Left lobe of liver (tissue), 2 donors: Measurements from ENCODE around the gene SUFU. TPM values are rescaled to one million over a fixed set of nuclear protein-coding genes. Genes with fewer than 3 reads are reported as not detected.

ENCODE experiments used
- ATAC-seq: fragments of 200-7000 bp; cut with Tn5 transposase; one replicate; pipeline ENCODE4 v1.9.1; 2020; ENCODE audit warnings: mild to moderate bottlenecking, moderate library complexity
- DNase-seq: peaks from one replicate; pipeline ENCODE4 v3.0.0-alpha.2; 2020; ENCODE audit warnings: low spot score
- total RNA-seq: library from RNA; stranded (reverse); gene quantifications from one replicate; pipeline ENCODE4 v1.2.1, GENCODE V29; 2021
- donor health status: DM: no; HTN: no; CAD: no; lungs with moderate emphysema.
- donor health status: DM: no; HTN: yes; CAD: no.

SUFU gene
- total RNA-seq, 1 donor from 2014 or later: 6.8 TPM

DNA sequence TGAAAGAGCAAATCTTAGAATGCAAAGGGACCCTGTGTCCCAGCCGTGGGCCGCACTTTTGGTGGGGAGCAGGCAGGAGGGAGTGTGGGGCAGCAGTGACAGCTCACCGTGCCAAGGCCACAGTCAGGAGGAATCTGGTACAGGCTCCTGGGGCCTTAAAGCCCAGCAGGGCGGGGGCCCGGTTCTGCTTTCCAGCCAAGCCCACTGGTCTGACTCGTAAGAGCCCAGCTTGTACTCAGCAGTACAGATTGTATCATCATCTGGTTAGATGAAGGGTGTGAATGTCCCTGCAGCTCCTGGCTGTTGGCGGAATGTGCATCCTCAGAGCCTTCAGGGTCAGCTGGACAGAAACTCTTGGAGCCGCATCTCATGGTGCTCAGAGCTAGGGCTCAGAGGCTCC is 110.0 kb downstream of the SUFU start:
- no peak for ATAC-seq
- no peak for DNase-seq

DNA sequence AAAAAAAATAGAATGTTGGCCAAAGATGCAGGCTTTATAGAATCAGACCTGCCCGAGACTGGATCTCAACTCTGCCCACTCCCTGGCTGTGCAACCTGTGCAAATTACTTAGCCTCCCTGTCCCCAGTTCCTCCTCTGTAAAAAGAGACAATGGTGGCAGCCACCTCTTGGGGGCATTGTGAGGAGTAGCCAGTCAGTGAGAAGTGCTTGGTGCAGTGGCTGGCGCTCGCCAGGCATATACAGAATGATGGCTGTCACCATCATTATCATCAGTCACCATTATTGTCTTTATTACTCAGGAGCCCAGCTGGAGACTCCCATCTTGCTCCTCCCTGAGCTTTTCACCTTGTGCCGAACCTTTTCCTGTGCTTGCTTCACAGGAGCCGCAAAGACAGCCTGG is 111.1 kb downstream of the SUFU start:
- ATAC-seq: no peak
- DNase-seq: no peak

GRCh38 chr10:102615361-102615760 is 111.6 kb downstream of the SUFU start:
- DNase-seq: no peak
- ATAC-seq: no peak

- ATAC-seq (no peak), DNase-seq (no peak)
Measured at GRCh38 chr10:102616066-102616770, 112.4 kb downstream of the SUFU start.

DNA sequence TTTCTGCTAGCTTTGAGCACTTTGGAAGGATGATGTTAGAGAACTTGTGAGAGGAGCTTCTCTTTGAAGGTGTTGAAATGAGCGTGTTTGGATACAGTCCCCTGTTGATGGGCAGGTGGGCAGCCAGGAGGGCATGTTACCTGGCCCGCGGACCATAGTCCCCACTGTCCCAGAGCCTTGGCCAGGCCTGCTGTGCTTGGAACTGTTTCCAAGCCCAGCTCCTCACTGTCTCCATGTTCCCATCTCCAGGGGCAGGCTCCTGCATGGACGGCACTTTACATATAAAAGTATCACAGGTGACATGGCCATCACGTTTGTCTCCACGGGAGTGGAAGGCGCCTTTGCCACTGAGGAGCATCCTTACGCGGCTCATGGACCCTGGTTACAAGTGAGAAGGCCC is 113.3 kb downstream of the SUFU start:
- DNase-seq (no peak), ATAC-seq (no peak)

DNA sequence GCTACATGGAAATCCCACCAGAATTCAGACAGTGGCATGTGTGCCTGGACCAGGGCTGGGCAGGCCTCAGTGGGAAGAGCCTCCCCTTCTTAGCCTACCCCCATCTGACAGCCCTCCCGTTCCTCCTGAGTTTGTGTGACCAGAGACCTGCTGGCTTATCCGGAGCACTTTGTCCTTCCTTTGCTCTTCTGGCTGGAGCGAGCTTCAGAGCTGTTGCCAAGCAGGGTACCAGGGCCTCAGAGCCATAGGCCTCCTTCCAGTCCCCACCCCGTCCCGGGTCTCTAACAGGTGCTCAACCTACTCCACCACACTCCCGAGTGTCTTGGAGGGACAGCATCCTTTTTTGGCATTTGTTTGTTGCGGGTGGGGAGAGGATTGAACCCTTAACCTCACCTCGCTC is 114.0 kb downstream of the SUFU start:
- ATAC-seq: no peak
- no peak for DNase-seq

DNA sequence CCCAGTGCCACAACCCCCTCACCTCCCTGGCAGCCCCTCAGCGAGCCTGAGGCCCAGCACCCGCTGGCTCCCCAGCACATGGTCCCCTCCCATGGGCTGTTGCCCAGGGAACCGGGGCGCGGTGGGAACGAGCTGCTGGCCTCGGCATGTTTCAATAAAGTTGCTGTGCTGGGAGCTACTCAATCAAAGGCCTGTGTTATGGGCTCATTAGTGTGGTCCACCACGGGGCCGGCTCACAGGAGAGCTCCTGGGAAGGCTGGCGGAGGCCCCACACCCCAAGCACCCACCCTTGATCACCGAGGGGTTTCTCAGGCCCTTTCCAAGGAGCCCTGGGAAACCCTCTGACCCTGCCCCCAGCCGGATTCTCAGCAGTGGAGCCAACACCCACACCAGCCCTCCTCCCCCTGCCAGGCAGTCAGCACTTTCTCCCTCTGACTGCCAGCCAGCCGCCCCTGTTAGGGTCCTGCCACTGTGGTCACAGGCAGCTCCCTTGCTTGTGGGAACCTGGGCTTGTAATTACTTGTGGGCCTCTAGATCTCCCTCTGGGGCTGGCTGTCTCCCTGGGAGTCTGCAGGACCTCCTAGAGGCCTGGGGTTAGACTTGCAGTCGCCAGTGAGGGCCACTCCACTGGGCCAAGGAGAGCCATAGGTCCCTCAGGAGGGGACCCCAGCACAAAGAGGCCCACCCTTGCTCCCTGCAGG is 115.7 kb downstream of the SUFU start:
- ATAC-seq: no peak
- no peak for DNase-seq

DNA sequence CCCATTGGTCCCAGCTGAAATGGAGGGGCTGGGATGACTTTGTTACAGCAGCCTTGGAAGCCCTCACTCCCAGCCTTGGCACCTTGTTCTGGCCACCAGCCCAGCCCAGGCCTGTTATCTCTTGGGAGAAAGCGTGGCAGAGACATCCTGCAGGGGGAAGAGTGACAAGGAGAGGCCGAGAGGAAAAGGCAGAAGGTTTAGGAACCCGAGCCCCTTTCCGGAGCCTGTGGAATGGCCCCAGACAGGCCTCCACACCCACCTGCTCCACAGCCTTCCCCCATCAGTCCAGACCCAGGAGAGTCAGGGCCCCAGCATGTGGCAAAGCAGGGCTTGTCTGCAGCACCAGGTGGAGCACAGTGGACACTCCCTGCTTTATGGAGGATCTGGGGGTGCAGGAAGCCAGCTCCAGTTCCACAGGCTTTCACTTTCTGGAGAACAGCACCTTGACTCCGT is 116.4 kb downstream of the SUFU start:
- no peak for DNase-seq
- ATAC-seq: peak; percentile 62

DNA sequence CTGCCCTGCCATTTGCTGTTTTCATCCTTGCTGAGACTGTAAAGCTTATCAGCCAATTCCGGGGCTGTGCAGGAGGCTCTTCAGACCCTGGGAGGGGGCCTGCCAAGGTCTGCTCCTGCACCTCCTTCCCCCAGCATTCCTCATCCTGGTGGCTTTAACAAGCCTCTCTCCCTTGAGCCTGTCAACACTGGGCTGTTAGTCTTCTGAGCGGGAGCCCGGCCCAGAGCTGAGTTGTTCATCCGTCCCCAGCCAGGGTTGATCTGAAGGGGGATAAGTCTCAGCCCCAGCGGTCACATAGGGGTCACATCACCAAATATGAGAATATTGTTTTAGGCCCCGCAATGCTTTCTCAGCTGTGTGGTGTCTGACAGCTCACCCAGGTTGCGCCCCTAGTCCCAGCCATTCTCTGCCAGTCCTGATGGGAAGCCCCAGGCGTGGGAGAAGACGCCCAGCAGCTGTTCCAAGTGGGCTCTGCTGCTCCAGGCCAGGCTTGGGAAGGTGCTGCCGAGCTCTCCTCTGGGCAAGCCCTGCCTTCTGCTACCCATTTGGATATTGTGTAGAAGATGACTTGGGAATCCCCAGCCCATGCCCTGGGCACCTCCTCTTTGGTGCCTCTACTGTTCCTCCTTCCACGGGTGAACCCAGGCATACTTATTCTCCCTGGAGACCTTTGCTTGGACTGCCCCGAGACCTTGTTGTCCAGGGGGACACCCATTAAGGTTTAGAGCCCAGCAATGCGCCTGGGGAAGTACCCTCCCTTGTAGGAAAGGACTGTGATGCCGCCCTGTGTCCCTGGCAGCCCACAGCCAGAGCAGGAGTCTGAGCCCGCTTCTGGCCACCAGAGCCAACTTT is 117.0 kb downstream of the SUFU start:
- DNase-seq (no peak), ATAC-seq (no peak)

GRCh38 chr10:102621443-102622325 is 117.9 kb downstream of the SUFU start:
- DNase-seq (no peak), ATAC-seq (peak; percentile 9)

- ATAC-seq (no peak), DNase-seq (no peak)
Measured at GRCh38 chr10:102624094-102624493, 120.3 kb downstream of the SUFU start.

- no peak for DNase-seq
Measured at GRCh38 chr10:102624751-102625645, 121.2 kb downstream of the SUFU start.

DNA sequence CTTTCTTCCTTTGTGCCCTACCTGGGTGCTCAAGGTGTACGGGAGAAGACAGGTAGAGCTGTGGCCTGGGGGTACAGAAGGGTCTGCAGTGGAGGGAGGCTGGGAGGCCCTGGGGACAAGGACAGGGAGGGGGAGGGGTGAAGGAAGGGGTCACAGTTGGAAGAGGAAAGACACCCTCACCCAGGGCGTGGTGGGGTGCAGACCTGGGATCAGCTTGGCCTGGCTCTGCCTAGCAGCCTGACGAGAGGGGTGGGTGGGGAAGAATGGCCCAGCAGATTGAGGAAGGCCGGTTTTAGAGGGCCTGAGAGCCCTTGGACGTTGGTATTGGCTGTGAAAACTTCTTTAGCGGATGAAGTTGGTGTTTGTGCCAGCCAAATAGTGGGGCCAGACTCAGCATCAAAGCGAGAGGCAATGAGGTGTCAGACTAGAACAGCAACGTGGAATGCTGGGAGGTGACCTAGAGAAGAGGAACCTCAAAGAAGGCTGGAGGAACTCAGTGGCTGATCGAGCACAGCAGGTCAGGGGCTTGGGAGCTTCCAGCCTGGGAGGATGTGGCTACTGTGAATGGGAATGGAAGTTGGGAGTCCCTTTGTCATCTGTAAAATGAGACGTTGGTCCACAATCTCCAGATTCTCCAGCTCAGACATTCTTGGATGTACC is 122.4 kb downstream of the SUFU start:
- DNase-seq (no peak), ATAC-seq (no peak)

More at GRCh38 chr10:102624751-102625645, 121.2 kb downstream of the SUFU start:
- no peak for ATAC-seq

DNA sequence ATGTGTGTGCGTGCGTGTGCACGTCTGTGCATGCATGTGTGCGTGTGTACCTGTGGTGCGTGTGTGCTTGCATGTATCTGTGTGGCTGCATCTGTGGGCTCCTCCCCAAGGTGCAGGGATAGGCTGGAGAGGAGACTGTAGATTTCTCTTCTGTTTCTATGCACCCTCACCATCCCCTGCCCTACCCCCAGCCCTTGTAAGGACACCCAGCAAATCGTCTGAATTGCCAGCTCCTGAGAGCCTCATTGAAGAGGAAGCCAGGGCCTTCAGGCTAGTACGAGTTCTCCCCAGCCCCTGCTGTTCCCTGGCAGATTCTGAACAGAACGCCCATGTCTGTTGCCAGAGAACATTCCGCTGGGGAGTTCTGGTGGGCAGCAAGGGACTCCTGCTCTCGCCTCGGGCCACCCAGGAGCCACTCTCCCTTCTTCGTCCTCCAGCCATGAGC is 123.5 kb downstream of the SUFU start:
- no peak for DNase-seq

GRCh38 chr10:102627736-102628293 is 124.0 kb downstream of the SUFU start:
- ATAC-seq (peak; percentile 68), DNase-seq (no peak)

More for the DNA sequence above, 123.5 kb downstream of the SUFU start:
- no peak for ATAC-seq

- no peak for DNase-seq
- ATAC-seq: peak; percentile 27
Measured at GRCh38 chr10:102628451-102628911, 124.7 kb downstream of the SUFU start.

DNA sequence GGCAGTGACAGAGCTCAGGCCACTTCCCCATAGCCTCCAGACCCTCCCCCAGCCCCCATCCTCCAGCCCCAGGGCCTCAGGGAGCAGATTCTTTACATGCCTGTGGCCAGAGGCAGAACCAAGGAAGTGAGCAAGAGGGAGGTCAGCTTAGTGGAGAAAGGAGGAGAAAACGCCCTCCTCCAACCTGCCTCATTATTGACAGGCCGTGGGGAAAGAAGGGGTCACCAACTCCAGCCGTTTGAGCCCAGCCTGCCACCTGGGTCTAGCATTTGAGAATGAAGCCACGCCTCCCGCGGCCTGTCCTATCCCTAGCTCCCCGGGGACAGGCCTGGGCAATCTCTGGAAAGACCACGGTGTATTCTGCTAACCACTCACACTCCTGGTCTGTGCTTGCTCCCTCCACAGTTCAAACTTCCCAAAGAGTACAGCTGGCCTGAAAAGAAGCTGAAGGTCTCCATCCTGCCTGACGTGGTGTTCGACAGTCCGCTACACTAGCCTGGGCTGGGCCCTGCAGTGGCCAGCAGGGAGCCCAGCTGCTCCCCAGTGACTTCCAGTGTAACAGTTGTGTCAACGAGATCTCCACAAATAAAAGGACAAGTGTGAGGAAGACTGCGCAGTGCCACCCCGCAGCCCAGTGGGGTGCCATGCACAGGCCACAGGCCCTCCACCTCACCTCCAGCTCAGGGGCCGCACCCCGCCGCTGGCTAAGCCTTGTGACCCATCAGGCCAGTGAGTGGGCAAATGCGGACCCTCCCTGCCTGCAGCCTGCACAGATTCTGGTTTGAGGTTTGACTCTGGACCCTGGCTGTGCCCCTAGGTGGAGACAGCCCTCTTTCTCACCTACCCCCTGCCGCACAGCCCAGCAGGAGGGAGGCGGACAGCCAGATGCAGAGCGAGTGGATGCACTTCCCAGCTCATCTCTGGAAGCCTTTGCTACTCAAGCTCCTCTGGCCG is 126.2 kb downstream of the SUFU start:
- ATAC-seq (no peak), DNase-seq (no peak)
